WTC11 (cell line): Measurements from ENCODE around the gene RBP7. TPM values are rescaled to one million over a fixed set of nuclear protein-coding genes. Genes with fewer than 3 reads are reported as not detected.
"Not testable (repeated sequence)": the region's sequence is repeated elsewhere in the genome, so short reads cannot be mapped to it uniquely, and the experiment has no call there.

Experiments used
- ATAC-seq: fragments of 200-7000 bp; cut with Tn5 transposase; 2 replicates; pipeline ENCODE4 v1.10.0; 2021; ENCODE audit warnings: mild to moderate bottlenecking, moderate library complexity
- CTCF ChIA-PET: fragments of 300-600 bp; sonication (Branson Sonifier 250); formaldehyde crosslinking; loops from one replicate; lab custom pipeline; 2021; ENCODE audit warnings: antibody characterized with exemption; lab: Charles Lee
- POLR2A ChIA-PET: fragments of 350-600 bp; sonication (Branson Sonifier 250); formaldehyde crosslinking; loops from one replicate; lab custom pipeline; 2021; ENCODE audit warnings: antibody characterized with exemption; lab: Charles Lee
- DNase-seq: peaks from one replicate; pipeline ENCODE4 v3.0.0; 2021; ENCODE audit warnings: low spot score
- H3K27ac Mint-ChIP-seq: 2 replicates; pipeline ENCODE4 v1.8.0; 2021; ENCODE audit warnings: mixed read lengths
- H3K27me3 Mint-ChIP-seq: 2 replicates; pipeline ENCODE4 v1.8.0; 2021; ENCODE audit warnings: low read depth, mild to moderate bottlenecking, moderate library complexity, mixed read lengths
- H3K36me3 Mint-ChIP-seq: 2 replicates; pipeline ENCODE4 v1.8.0; 2021; ENCODE audit warnings: mixed read lengths
- H3K4me1 Mint-ChIP-seq: 2 replicates; pipeline ENCODE4 v1.8.0; 2022; ENCODE audit warnings: mixed read lengths
- H3K4me3 Mint-ChIP-seq: 2 replicates; pipeline ENCODE4 v1.8.0; 2021; ENCODE audit warnings: mild to moderate bottlenecking, moderate library complexity, mixed read lengths
- H3K9me3 Mint-ChIP-seq: 2 replicates; pipeline ENCODE4 v1.8.0; 2021; ENCODE audit warnings: mixed read lengths
- ATF1 ChIP-seq: sonication (generic); formaldehyde crosslinking; IDR thresholded peaks from 2 replicates; pipeline ENCODE4 v1.8.1; 2023; ENCODE audit warnings: mild to moderate bottlenecking, moderate library complexity, missing genetic modification reagents
- CBFB ChIP-seq: sonication (generic); formaldehyde crosslinking; IDR thresholded peaks from 2 replicates; pipeline ENCODE4 v1.8.1; 2022; ENCODE audit warnings: mild to moderate bottlenecking, low read depth, missing genetic modification reagents
- CREM ChIP-seq: sonication (generic); formaldehyde crosslinking; IDR thresholded peaks from 2 replicates; pipeline ENCODE4 v1.8.1; 2022; ENCODE audit warnings: mild to moderate bottlenecking, missing genetic modification reagents, moderate library complexity
- E2F4 ChIP-seq: sonication (generic); formaldehyde crosslinking; IDR thresholded peaks from 2 replicates; pipeline ENCODE4 v1.8.1; 2022; ENCODE audit warnings: low read depth, mild to moderate bottlenecking, moderate library complexity, missing genetic modification reagents, borderline replicate concordance
- HMGXB4 ChIP-seq: sonication (generic); formaldehyde crosslinking; IDR thresholded peaks from 2 replicates; pipeline ENCODE4 v1.8.1; 2023; ENCODE audit warnings: mild to moderate bottlenecking, moderate library complexity, missing genetic modification reagents
- IRF2 ChIP-seq: sonication (generic); formaldehyde crosslinking; IDR thresholded peaks from 2 replicates; pipeline ENCODE4 v1.8.0; 2022; ENCODE audit warnings: low read depth, missing genetic modification reagents, borderline replicate concordance
- KAT7 ChIP-seq: sonication (generic); formaldehyde crosslinking; IDR thresholded peaks from 2 replicates; pipeline ENCODE4 v1.8.1; 2023; ENCODE audit warnings: missing genetic modification reagents, mild to moderate bottlenecking, borderline replicate concordance
- PRRX2 ChIP-seq: fragments of 250-450 bp; sonication (Bioruptor Pico); IDR thresholded peaks from 2 replicates; pipeline ENCODE4 v1.8.0; 2021; ENCODE audit warnings: mild to moderate bottlenecking
- SOX15 ChIP-seq: fragments of 250-450 bp; sonication (Bioruptor Pico); IDR thresholded peaks from 2 replicates; pipeline ENCODE4 v1.9.0; 2021; ENCODE audit warnings: mild to moderate bottlenecking
- ZMAT4 ChIP-seq: fragments of 250-450 bp; sonication (Bioruptor Pico); IDR thresholded peaks from 2 replicates; pipeline ENCODE4 v1.9.0; 2021; ENCODE audit warnings: mild to moderate bottlenecking
- ZNF121 ChIP-seq: sonication (generic); formaldehyde crosslinking; IDR thresholded peaks from 2 replicates; pipeline ENCODE4 v1.8.0; 2023; ENCODE audit warnings: missing genetic modification reagents
- total RNA-seq: library from RNA; stranded (reverse); gene quantifications from 3 replicates; pipeline ENCODE4 v1.2.3, GENCODE V29; 2021
- TF ChIP-seq, protein P1 (sequence below): fragments of 200-600 bp; IDR thresholded peaks from 2 replicates; pipeline ENCODE4 v1.8.0; 2022; ENCODE audit warnings: antibody characterized with exemption
- TF ChIP-seq, protein P2 (sequence below): sonication (generic); formaldehyde crosslinking; IDR thresholded peaks from 2 replicates; pipeline ENCODE4 v1.8.1; 2023; ENCODE audit warnings: mild to moderate bottlenecking, missing genetic modification reagents
- TF ChIP-seq, protein P3 (sequence below): sonication (generic); formaldehyde crosslinking; conservative IDR thresholded peaks from 2 replicates; pipeline ENCODE4 v1.8.1; 2023; ENCODE audit warnings: mild to moderate bottlenecking, low read depth, missing genetic modification reagents, moderate library complexity
- TF ChIP-seq, protein P4 (sequence below): sonication (generic); formaldehyde crosslinking; IDR thresholded peaks from 2 replicates; pipeline ENCODE4 v1.8.0; 2023; ENCODE audit warnings: mild to moderate bottlenecking, missing genetic modification reagents
- TF ChIP-seq, protein P5 (sequence below): sonication (generic); formaldehyde crosslinking; IDR thresholded peaks from 2 replicates; pipeline ENCODE4 v1.8.1; 2023; ENCODE audit warnings: mild to moderate bottlenecking, missing genetic modification reagents, moderate library complexity

Gene RBP7
- total RNA-seq, 1 experiment from 2014 or later, result 3.2 TPM

DNA sequence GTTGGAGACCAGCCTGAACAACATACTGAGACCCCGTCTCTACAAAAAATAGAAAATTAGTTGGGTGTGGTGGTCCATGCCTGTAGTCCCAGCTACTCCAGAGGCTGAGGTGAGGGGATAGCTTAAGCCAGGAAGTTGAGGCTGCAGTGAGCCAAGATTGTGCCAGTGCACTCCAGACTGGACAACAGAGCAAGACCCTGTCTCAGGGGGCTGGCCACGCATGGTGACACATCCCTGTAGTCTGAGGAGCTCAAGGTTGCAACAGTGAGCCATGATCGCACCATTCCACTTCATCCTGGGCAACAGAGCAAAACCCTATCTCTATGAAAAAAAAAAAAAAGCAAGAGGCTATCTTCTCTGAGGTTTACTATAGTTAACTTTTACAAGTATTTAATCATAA, 23.1 kb downstream of the RBP7 start:
- Mint-ChIP-seq H3K27ac (no peak overlapping the region), H3K4me1 (no peaks in the 10 kb centered on the region), H3K36me3 (no peaks in the 10 kb centered on the region)
- CTCF ChIA-PET, result no interaction called here
- no peak for ATAC-seq
- DNase-seq, result no peak
- TF ChIP-seq, protein P1, sequence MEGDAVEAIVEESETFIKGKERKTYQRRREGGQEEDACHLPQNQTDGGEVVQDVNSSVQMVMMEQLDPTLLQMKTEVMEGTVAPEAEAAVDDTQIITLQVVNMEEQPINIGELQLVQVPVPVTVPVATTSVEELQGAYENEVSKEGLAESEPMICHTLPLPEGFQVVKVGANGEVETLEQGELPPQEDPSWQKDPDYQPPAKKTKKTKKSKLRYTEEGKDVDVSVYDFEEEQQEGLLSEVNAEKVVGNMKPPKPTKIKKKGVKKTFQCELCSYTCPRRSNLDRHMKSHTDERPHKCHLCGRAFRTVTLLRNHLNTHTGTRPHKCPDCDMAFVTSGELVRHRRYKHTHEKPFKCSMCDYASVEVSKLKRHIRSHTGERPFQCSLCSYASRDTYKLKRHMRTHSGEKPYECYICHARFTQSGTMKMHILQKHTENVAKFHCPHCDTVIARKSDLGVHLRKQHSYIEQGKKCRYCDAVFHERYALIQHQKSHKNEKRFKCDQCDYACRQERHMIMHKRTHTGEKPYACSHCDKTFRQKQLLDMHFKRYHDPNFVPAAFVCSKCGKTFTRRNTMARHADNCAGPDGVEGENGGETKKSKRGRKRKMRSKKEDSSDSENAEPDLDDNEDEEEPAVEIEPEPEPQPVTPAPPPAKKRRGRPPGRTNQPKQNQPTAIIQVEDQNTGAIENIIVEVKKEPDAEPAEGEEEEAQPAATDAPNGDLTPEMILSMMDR, result no peak
- no peak for TF ChIP-seq PRRX2 (CRISPR knock-in tag)
- TF ChIP-seq HMGXB4 (CRISPR knock-in tag), result no peak
- peak; percentile 60; the same call in 1 of the 2 replicates for TF ChIP-seq ZNF121 (CRISPR knock-in tag)
- TF ChIP-seq ATF1 (CRISPR knock-in tag), result no peak
- no peak for TF ChIP-seq KAT7
- no peak for TF ChIP-seq CBFB (CRISPR knock-in tag)
- TF ChIP-seq, all 79 proteins: peak for 1
- Mint-ChIP-seq H3K27me3 (no peaks in the 10 kb centered on the region), H3K9me3 (no peaks in the 10 kb centered on the region), H3K4me3 (no peak overlapping the region)
- POLR2A ChIA-PET, result no interaction called here

GRCh38 chr1:10020678-10021077, 23.6 kb downstream of the RBP7 start:
- H3K27me3 Mint-ChIP-seq, H3K4me1 Mint-ChIP-seq, DNase-seq, H3K27ac Mint-ChIP-seq, ATAC-seq, POLR2A ChIA-PET, H3K9me3 Mint-ChIP-seq, H3K4me3 Mint-ChIP-seq, H3K36me3 Mint-ChIP-seq: not testable (repeated sequence)
- CTCF ChIA-PET, result interaction anchor here (0.6 kb wide), 1 partner anchor 73 kb away, joined by 3 read pairs; no protein-coding TSS in a partner anchor

GRCh38 chr1:10021992-10022391, 25.0 kb downstream of the RBP7 start:
- H3K27ac Mint-ChIP-seq, ATAC-seq, H3K36me3 Mint-ChIP-seq, POLR2A ChIA-PET, H3K9me3 Mint-ChIP-seq, H3K4me1 Mint-ChIP-seq, CTCF ChIA-PET, DNase-seq, H3K4me3 Mint-ChIP-seq, H3K27me3 Mint-ChIP-seq: not testable (repeated sequence)

GRCh38 chr1:10022656-10023055, 25.6 kb downstream of the RBP7 start:
- DNase-seq, result no peak
- no peak overlapping the region for H3K4me3 Mint-ChIP-seq
- no peaks in the 10 kb centered on the region for H3K4me1 Mint-ChIP-seq
- no peaks in the 10 kb centered on the region for H3K36me3 Mint-ChIP-seq
- no peaks in the 10 kb centered on the region for H3K27me3 Mint-ChIP-seq
- H3K27ac Mint-ChIP-seq, result no peak overlapping the region
- ATAC-seq, result no peak
- no peaks in the 10 kb centered on the region; the same call in 1 of the 2 replicates for H3K9me3 Mint-ChIP-seq
- CTCF ChIA-PET, result no interaction called here
- POLR2A ChIA-PET, result no interaction called here
- TF ChIP-seq, protein P2, sequence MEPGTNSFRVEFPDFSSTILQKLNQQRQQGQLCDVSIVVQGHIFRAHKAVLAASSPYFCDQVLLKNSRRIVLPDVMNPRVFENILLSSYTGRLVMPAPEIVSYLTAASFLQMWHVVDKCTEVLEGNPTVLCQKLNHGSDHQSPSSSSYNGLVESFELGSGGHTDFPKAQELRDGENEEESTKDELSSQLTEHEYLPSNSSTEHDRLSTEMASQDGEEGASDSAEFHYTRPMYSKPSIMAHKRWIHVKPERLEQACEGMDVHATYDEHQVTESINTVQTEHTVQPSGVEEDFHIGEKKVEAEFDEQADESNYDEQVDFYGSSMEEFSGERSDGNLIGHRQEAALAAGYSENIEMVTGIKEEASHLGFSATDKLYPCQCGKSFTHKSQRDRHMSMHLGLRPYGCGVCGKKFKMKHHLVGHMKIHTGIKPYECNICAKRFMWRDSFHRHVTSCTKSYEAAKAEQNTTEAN (CRISPR knock-in tag), result no peak
- no peak for TF ChIP-seq CREM
- no peak for TF ChIP-seq SOX15
- TF ChIP-seq, protein P3, sequence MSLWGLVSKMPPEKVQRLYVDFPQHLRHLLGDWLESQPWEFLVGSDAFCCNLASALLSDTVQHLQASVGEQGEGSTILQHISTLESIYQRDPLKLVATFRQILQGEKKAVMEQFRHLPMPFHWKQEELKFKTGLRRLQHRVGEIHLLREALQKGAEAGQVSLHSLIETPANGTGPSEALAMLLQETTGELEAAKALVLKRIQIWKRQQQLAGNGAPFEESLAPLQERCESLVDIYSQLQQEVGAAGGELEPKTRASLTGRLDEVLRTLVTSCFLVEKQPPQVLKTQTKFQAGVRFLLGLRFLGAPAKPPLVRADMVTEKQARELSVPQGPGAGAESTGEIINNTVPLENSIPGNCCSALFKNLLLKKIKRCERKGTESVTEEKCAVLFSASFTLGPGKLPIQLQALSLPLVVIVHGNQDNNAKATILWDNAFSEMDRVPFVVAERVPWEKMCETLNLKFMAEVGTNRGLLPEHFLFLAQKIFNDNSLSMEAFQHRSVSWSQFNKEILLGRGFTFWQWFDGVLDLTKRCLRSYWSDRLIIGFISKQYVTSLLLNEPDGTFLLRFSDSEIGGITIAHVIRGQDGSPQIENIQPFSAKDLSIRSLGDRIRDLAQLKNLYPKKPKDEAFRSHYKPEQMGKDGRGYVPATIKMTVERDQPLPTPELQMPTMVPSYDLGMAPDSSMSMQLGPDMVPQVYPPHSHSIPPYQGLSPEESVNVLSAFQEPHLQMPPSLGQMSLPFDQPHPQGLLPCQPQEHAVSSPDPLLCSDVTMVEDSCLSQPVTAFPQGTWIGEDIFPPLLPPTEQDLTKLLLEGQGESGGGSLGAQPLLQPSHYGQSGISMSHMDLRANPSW (CRISPR knock-in tag), result no peak
- TF ChIP-seq ZMAT4 (CRISPR knock-in tag), result no peak
- TF ChIP-seq IRF2 (CRISPR knock-in tag), result no peak
- TF ChIP-seq, protein P4, sequence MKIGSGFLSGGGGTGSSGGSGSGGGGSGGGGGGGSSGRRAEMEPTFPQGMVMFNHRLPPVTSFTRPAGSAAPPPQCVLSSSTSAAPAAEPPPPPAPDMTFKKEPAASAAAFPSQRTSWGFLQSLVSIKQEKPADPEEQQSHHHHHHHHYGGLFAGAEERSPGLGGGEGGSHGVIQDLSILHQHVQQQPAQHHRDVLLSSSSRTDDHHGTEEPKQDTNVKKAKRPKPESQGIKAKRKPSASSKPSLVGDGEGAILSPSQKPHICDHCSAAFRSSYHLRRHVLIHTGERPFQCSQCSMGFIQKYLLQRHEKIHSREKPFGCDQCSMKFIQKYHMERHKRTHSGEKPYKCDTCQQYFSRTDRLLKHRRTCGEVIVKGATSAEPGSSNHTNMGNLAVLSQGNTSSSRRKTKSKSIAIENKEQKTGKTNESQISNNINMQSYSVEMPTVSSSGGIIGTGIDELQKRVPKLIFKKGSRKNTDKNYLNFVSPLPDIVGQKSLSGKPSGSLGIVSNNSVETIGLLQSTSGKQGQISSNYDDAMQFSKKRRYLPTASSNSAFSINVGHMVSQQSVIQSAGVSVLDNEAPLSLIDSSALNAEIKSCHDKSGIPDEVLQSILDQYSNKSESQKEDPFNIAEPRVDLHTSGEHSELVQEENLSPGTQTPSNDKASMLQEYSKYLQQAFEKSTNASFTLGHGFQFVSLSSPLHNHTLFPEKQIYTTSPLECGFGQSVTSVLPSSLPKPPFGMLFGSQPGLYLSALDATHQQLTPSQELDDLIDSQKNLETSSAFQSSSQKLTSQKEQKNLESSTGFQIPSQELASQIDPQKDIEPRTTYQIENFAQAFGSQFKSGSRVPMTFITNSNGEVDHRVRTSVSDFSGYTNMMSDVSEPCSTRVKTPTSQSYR (CRISPR knock-in tag), result no peak
- no peak for TF ChIP-seq E2F4 (CRISPR knock-in tag)
- TF ChIP-seq, protein P5, sequence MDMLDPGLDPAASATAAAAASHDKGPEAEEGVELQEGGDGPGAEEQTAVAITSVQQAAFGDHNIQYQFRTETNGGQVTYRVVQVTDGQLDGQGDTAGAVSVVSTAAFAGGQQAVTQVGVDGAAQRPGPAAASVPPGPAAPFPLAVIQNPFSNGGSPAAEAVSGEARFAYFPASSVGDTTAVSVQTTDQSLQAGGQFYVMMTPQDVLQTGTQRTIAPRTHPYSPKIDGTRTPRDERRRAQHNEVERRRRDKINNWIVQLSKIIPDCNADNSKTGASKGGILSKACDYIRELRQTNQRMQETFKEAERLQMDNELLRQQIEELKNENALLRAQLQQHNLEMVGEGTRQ (CRISPR knock-in tag), result no peak
